Measurements from ENCODE around the gene RPS21. TPM values are rescaled to one million over a fixed set of nuclear protein-coding genes. Genes with fewer than 3 reads are reported as not detected.
A peak's percentile ranks its signal among the peaks of the same experiment; 100 is the strongest.

The RPS21 gene
- total and polyA plus RNA-seq, 9 of the 15 experiments (the other 6 are each of a cell fraction or from before 2014, with no cell fraction given), result 1,380 to 5,647 (median 3,091) TPM

DNA sequence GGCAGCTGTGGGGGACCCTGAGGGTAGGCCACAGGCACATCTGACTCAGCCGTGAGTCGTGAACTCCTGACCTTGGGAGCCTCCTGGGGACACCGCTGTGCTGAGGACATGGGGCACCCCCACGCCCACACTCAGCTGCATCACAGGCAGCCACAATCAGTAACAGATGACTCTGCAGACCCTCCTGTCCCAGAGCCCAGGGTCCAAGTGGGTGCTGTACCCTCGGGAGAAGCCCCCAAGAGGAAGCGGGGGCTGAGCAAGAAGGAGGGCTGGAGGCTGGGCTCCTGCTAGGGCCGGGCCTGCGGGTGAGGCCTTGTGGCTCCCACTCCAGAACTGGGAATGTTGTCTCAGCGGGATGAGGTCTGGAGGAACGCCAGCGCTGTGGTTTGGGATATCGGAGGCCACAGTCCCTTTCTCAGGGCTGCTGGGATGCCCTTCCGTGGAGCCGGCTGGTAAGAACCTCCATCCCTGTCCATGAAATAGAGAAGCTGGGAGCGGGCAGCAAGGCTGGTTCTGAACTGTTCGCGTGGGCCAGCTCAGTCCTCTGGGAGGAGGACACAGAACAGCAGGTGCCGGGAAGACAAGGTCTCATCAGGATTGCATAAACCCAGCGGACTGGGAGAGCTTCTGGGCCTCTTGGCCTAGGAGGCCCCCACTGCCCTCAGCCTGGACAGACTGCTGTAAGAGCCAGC, 16.6 kb upstream of the RPS21 start (continued):
- TF ChIP-seq TFAP4 (CRISPR knock-in tag; IDR thresholded peaks at IDR 0.05; ENCODE audit: borderline replicate concordance) (peak; percentile 77; the same call in 1 of the 2 replicates), RBBP5 (IDR thresholded peaks at IDR 0.05; ENCODE audit: borderline replicate concordance, insufficient read depth, low read length, poor library complexity, severe bottlenecking) (no peak), HNRNPLL (IDR thresholded peaks at IDR 0.05; ENCODE audit: low read depth, low read length, poor library complexity, severe bottlenecking) (no peak), TAF9B (IDR thresholded peaks at IDR 0.05; ENCODE audit: partially characterized antibody) (no peak), POLR2H (tag; IDR thresholded peaks at IDR 0.05; ENCODE audit: low read depth) (no peak), CBFA2T2 (conservative IDR thresholded peaks at IDR 0.05) (peak; percentile 53), ZNF23 (CRISPR knock-in tag; IDR thresholded peaks at IDR 0.05) (no peak), ZSCAN32 (CRISPR knock-in tag; IDR thresholded peaks at IDR 0.05) (no peak), EWSR1 (IDR thresholded peaks at IDR 0.05; ENCODE audit: borderline replicate concordance, low read depth, partially characterized antibody) (no peak), ZNF232 (CRISPR knock-in tag; IDR thresholded peaks at IDR 0.05) (no peak), CREB1 (IDR thresholded peaks at IDR 0.05) (no peak), CREB1 (CRISPR knock-in tag; IDR thresholded peaks at IDR 0.05) (no peak), ESRRA (IDR thresholded peaks at IDR 0.05; ENCODE audit: borderline replicate concordance, low read depth) (peak; percentile 63), XRCC3 (IDR thresholded peaks at IDR 0.05) (no peak), ELF1 (tag; IDR thresholded peaks at IDR 0.05) (no peak)
- TF ChIP-seq, protein P1, sequence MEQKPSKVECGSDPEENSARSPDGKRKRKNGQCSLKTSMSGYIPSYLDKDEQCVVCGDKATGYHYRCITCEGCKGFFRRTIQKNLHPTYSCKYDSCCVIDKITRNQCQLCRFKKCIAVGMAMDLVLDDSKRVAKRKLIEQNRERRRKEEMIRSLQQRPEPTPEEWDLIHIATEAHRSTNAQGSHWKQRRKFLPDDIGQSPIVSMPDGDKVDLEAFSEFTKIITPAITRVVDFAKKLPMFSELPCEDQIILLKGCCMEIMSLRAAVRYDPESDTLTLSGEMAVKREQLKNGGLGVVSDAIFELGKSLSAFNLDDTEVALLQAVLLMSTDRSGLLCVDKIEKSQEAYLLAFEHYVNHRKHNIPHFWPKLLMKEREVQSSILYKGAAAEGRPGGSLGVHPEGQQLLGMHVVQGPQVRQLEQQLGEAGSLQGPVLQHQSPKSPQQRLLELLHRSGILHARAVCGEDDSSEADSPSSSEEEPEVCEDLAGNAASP (IDR thresholded peaks at IDR 0.05), result no peak
- TF ChIP-seq, protein P2, sequence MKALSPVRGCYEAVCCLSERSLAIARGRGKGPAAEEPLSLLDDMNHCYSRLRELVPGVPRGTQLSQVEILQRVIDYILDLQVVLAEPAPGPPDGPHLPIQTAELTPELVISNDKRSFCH (CRISPR knock-in tag; IDR thresholded peaks at IDR 0.05), result no peak
- TF ChIP-seq, protein P2 (tag; IDR thresholded peaks at IDR 0.05), result no peak
